Colonic mucosa (tissue), 4 donors: ENCODE data around the gene FAM131A. TPM values are rescaled to one million over a fixed set of nuclear protein-coding genes. Genes with fewer than 3 reads are reported as not detected.

Experiments used
- DNase-seq: peaks from one replicate; pipeline ENCODE4 v3.0.0-alpha.2; 2020
- H3K27ac ChIP-seq: fragments of 200-600 bp; one replicate; pipeline ENCODE4 v1.8.0; 2021
- H3K27me3 ChIP-seq: fragments of 200-600 bp; one replicate; pipeline ENCODE4 v1.8.0; 2021
- H3K36me3 ChIP-seq: fragments of 200-600 bp; one replicate; pipeline ENCODE4 v1.8.0; 2021
- H3K4me1 ChIP-seq: fragments of 200-600 bp; one replicate; pipeline ENCODE4 v1.8.0; 2021; ENCODE audit warnings: mild to moderate bottlenecking
- H3K4me3 ChIP-seq: fragments of 200-600 bp; one replicate; pipeline ENCODE4 v1.8.0; 2021
- H3K9ac ChIP-seq, 2 donors: one replicate each; pipeline ENCODE4 v1.7.0; 2013; ENCODE audit warnings: control low read depth in 2 of 2, low read depth in 2 of 2, low read length in 2 of 2
- H3K9me3 ChIP-seq: fragments of 200-600 bp; one replicate; pipeline ENCODE4 v1.8.0; 2021
- intact Hi-C: fragments of 100-400 bp; cut with DNase I; formaldehyde crosslinking; loops from one replicate; pipeline ENCODE4 v1.14.1; 2022
- total RNA-seq, 2 donors: library from RNA; stranded (reverse); fragmentation: NEBNext Ultra II Directional in 1 of 2; extraction: Animal tissue kit (Norgen Biotek cat#: 25700) in 1 of 2; gene quantifications; one replicate each; pipeline ENCODE4 v1.2.1, GENCODE V29; 2021
- TF ChIP-seq, protein P1 (sequence below): fragments of 200-600 bp; IDR thresholded peaks from one replicate; pipeline ENCODE4 v1.8.0; 2022; ENCODE audit warnings: antibody characterized with exemption, mild to moderate bottlenecking
- donor health status: healthy.
- donor health status: DM: no; HTN: no; CAD: no.
- donor health status: DM: no; HTN: no; CAD: no.

FAM131A gene
- total RNA-seq, 2 donors from 2014 or later: 15.0 to 22.0 TPM

DNA sequence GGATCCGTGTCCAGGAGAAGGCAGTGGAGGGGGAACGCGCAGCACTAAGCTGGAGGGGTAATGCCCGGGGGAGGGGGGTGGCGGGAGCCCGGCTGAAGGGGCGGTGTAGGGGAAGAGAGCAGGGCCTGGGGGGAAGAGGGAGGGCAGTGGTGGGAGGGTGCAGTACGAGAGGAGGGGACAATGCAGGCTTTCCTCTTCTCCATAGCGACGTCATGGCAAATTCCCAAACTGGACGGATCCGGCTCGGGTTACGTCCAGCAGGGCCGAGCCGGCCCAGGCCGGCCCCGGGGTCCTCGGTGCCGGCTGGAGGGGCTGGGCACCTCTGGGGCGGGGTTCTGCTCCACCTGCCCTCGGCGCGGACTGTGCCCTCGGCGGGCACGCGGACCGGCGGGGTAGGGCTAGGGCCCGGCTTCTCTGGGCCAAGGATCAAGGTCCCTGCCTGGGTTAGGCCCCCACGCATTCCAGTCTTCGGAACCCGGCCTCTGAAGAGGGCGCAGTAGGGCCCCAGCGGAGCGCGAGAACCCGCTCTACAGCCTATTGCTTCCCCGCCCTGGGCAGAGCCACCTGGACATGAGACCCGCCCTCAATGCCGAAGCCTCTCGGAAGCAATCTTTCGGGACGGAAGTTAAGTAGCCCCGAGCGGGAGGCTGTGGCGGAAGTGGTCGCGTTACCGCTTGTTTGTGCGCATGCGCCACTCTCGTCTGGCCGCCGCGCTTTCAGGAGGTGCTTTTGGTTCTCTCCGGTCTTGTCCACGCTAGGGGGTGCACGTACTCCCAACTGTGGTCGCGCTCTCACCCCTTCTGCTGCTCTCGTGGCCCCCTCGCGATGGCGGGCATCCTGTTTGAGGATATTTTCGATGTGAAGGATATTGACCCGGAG, 25.5 kb downstream of the FAM131A start:
- H3K27ac ChIP-seq: peak overlapping the region; percentile 99
- peaks cover 10% of the 10 kb centered on the region for H3K4me1 ChIP-seq
- DNase-seq: peak; percentile 97
- intact Hi-C loops: no loop called here
- TF ChIP-seq, protein P1, sequence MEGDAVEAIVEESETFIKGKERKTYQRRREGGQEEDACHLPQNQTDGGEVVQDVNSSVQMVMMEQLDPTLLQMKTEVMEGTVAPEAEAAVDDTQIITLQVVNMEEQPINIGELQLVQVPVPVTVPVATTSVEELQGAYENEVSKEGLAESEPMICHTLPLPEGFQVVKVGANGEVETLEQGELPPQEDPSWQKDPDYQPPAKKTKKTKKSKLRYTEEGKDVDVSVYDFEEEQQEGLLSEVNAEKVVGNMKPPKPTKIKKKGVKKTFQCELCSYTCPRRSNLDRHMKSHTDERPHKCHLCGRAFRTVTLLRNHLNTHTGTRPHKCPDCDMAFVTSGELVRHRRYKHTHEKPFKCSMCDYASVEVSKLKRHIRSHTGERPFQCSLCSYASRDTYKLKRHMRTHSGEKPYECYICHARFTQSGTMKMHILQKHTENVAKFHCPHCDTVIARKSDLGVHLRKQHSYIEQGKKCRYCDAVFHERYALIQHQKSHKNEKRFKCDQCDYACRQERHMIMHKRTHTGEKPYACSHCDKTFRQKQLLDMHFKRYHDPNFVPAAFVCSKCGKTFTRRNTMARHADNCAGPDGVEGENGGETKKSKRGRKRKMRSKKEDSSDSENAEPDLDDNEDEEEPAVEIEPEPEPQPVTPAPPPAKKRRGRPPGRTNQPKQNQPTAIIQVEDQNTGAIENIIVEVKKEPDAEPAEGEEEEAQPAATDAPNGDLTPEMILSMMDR: peak; percentile 30
- H3K27me3 ChIP-seq: no peaks in the 10 kb centered on the region
- peaks cover 2% of the 10 kb centered on the region for H3K36me3 ChIP-seq
- H3K9me3 ChIP-seq: no peaks in the 10 kb centered on the region
- peak overlapping the region; percentile 87 for H3K4me3 ChIP-seq
- peak overlapping the region; percentile 99 for H3K9ac ChIP-seq

DNA sequence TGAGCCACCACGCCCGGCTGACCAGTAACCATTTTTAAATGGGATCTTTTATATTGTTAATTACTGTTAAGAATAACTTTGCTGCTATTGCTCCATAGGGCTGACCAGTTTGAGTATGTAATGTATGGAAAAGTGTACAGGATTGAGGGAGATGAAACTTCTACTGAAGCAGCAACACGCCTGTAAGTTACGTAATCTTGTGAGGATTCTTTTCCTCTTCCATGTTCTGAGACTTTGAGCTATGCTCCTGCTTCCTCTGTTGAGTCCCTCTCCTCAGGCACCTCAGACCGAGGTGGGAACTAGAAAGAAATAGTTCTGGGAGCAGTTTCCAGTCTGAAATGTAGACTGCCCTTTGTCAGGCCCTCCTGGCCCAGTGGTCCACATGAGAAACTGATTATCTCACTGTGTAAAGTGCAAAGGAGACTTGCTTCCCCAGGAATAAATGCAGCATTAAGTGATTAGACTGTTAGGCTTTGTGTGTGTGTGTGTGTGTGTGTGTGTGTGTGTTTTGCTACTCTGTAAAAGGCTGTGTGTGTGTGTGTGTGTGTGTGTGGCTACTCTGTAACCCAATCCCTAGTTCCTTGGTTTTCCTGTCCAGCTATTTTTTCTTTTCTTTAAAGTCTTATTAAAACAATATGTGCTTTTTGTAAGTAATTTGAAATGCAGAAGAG, 29.4 kb downstream of the FAM131A start:
- Histone ChIP-seq H3K4me1 (peaks cover 6% of the 10 kb centered on the region), H3K9me3 (no peaks in the 10 kb centered on the region), H3K4me3 (no peak overlapping the region), H3K9ac (no peak overlapping the region), H3K27ac (no peak overlapping the region), H3K27me3 (no peaks in the 10 kb centered on the region), H3K36me3 (peaks cover 6% of the 10 kb centered on the region)
- no peak for DNase-seq
- intact Hi-C loops: no loop called here
- TF ChIP-seq, protein P1: no peak

DNA sequence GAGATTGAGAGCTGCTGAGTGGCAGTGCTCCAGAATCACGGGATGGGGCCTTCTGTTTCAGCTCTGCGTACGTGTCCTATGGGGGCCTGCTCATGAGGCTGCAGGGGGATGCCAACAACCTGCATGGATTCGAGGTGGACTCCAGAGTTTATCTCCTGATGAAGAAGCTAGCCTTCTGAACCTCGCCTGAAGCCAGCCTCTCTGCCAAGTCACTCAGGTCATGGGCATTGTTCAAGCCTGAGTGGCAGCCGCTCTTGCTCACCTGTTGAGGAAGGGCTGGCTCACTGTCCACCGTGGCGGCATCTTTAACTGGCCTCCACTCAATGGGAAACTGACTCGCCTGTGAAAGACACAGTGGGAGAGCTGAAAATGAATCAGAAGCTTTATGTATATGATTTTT, 30.7 kb downstream of the FAM131A start:
- TF ChIP-seq, protein P1: no peak
- intact Hi-C loops: no loop called here
- peaks cover 6% of the 10 kb centered on the region for H3K4me1 ChIP-seq
- H3K36me3 ChIP-seq: peaks cover 6% of the 10 kb centered on the region
- no peaks in the 10 kb centered on the region for H3K9me3 ChIP-seq
- H3K4me3 ChIP-seq: no peak overlapping the region
- H3K9ac ChIP-seq: no peak overlapping the region
- H3K27me3 ChIP-seq: no peaks in the 10 kb centered on the region
- no peak for DNase-seq
- H3K27ac ChIP-seq: no peak overlapping the region

DNA sequence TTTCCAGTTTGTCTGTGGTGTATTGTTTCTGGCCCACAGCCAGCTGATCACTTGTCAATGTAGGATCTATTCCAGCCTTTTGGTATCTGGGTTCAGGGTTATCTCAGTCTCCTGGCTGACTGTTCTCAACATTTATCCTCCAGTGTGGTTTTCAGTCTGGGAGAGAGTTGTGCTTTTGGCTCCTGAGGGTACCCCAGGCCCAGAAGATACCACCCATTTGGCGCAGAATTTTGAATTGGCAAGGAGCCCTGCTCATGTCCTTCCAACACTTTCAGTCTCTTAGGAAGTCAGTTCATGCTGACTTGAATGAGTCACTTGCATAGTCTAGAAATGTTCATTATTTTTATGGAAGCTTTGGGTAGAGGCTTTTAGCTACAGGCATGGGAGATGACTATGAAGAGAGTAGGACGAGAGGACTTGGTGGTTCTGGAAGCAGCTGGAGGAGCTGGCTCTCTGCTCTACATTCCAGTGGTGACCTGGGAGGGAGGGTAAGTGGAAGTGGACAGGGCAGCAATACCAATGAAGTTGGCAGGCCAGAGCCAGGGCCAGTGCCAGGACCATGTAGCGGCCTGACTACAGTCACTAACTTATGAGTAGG, 31.3 kb downstream of the FAM131A start:
- Histone ChIP-seq H3K27ac (no peak overlapping the region), H3K4me3 (no peak overlapping the region), H3K4me1 (peaks cover 6% of the 10 kb centered on the region), H3K27me3 (no peaks in the 10 kb centered on the region), H3K9me3 (no peaks in the 10 kb centered on the region), H3K9ac (no peak overlapping the region), H3K36me3 (peaks cover 6% of the 10 kb centered on the region)
- intact Hi-C loops: no loop called here
- no peak for DNase-seq
- TF ChIP-seq, protein P1: no peak

DNA sequence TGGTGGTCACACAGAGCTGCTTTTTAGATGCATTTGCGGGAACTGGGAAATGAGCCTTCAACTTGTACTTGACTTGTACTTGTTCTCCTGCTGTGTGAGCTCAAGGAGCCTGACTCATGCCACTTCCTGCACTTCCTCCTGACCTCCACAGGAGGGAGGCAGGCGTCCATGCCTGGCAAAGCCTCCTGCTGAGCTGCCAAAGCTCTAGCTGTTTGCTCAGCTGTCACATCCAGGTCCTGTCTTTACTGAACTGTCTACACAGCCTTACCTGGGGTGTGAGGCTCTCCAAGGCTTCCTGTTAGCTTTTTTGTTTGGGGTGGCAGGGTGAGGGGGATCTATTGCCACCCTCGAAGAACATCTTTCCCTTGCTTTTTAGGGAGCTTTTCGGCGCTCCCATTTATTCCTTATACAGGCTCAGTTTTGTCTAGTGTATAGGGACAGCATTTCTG, 34.2 kb downstream of the FAM131A start:
- Histone ChIP-seq H3K36me3 (peaks cover 6% of the 10 kb centered on the region), H3K9ac (no peak overlapping the region), H3K27ac (no peak overlapping the region), H3K4me3 (no peak overlapping the region), H3K9me3 (no peaks in the 10 kb centered on the region), H3K4me1 (no peaks in the 10 kb centered on the region), H3K27me3 (no peaks in the 10 kb centered on the region)
- TF ChIP-seq, protein P1: peak; percentile 91
- intact Hi-C loops: loop anchor here (2.0 to 10.0 kb wide), 3 partner anchors 93 to 171 kb away; no protein-coding TSS in a partner anchor
- DNase-seq: peak; percentile 76
